AG09319 (cell line): ENCODE results near the gene KCNJ5.
A peak's percentile ranks its signal among the peaks of the same experiment; 100 is the strongest.

Source experiments
- DNase-seq: peaks from one replicate; pipeline ENCODE4 v3.0.0-alpha.2; 2010; ENCODE audit warnings: low read depth; ENCODE audit errors: extremely low read depth
- CTCF ChIP-seq: IDR thresholded peaks from 2 replicates; pipeline ENCODE4 v1.5.1; 2011; ENCODE audit warnings: low read depth, mild to moderate bottlenecking, inconsistent platforms, low read length, moderate library complexity

KCNJ5 gene

GRCh38 chr11:128860571-128861361 is 30.4 kb upstream of the KCNJ5 start:
- no peak for TF ChIP-seq CTCF
- DNase-seq, result peak; percentile 27

GRCh38 chr11:128862406-128862805 is 28.8 kb upstream of the KCNJ5 start:
- no peak for DNase-seq
- TF ChIP-seq CTCF, result no peak

- TF ChIP-seq CTCF, result no peak
- DNase-seq, result peak; percentile 48
Measured at GRCh38 chr11:128862908-128863660, 28.1 kb upstream of the KCNJ5 start.

- DNase-seq, result no peak
- no peak for TF ChIP-seq CTCF
Measured at GRCh38 chr11:128865490-128865889, 25.7 kb upstream of the KCNJ5 start.

GRCh38 chr11:128867277-128867676 is 23.9 kb upstream of the KCNJ5 start, which contains the start of gene KCNJ1:
Gene KCNJ1, minus strand, starts transcription at chr11:128867296. Its CDS starts 27,053 bp downstream, at chr11:128840243.
- DNase-seq, result no peak
- no peak for TF ChIP-seq CTCF

GRCh38 chr11:128868841-128869671 is 22.1 kb upstream of the KCNJ5 start:
- no peak for TF ChIP-seq CTCF
- no peak for DNase-seq
